HG03280 (cell line): ENCODE results near the gene TJP3.

ENCODE experiments used
- ATAC-seq: cut with Tn5 transposase; IDR thresholded peaks from one replicate; pipeline ENCODE4 v1.9.1; 2021; ENCODE audit warnings: mild to moderate bottlenecking, moderate library complexity; ENCODE audit not compliant: unreplicated experiment

Gene TJP3

DNA sequence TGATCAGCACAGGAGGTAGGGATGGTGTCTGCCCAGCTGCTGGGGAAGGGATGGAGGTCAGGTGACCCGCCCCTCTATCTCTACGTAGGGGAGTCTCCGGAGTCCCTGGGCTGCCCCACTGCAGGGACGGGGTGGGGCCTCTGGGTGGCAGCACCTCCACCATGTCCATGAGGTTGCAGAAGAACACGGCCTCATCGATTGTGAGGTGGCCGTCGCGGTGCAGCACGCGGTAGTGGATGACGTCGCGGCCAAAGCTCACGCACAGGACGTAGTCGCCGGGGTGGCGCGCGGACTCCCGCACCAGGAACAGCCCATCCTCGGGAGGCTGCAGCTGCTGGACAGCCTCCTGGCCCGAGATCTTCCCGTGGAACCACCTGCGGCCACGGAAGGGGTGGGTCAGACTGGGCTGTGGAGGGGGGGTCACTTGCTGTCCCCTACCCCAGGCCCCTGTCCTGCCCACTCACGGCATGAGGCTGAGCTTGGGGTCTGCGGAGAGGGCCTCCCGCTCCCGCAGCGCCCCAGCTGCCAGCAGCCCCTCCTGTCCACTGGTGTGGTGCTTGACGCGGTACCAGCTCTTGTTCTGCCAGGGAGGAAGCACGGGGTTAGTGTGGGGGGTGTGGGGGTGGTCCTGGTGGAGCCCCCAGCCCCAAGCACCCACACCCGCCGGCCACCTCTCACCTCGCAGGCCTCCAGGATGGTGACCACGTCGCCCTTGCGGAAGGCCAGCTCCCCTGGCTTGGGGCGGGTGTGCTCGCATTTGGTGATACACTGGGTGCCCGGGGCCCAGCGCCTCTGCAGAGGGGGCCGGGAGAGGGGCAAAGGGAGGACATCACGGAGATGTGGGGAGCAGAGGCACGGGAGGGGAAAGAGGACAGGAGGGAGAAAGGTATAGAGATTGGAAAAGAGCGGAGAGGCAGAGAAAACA is 75.7 kb downstream of the TJP3 start:
- no peak for ATAC-seq

DNA sequence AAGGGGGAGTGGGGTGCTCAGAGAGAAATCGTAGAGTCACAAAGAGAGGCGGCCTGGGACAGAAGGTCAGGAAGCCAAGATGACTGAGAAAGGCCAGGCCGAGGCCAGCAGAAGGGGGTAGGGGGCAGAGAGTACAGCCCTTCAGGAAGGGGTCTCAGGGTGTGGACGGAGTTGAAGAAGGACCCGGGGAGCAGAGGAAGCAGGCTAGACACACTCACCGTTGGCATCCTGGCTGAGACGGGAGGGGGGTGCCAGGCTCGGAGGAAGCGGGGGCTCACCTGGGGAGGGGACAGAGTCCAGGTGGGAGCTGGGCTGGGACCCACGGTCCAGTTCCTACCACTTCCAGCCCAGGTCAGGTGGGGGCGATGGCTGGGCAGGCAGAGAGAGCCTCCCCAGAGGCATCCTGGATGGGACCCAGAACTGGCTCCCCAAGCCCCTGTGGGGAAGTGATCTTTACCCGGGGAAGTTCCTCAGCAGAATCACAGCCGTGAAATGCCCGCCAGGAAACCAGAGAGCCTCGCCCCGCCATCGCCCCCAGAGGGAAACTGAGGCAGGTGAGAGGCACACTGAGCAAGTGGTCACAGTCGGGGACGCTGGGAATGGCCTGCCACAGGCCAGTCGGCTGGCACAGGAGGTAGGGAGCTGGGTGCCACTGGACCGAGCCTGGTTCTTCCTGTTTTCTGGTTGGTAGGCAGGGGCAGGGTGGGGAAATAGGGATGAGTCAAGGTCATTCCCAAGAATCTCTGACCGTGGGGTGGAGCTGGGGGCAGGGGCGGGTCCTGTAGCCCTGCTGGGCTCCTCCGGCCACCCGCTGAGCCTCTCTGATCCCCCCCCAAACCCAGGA is 76.6 kb downstream of the TJP3 start:
- ATAC-seq: no peak

DNA sequence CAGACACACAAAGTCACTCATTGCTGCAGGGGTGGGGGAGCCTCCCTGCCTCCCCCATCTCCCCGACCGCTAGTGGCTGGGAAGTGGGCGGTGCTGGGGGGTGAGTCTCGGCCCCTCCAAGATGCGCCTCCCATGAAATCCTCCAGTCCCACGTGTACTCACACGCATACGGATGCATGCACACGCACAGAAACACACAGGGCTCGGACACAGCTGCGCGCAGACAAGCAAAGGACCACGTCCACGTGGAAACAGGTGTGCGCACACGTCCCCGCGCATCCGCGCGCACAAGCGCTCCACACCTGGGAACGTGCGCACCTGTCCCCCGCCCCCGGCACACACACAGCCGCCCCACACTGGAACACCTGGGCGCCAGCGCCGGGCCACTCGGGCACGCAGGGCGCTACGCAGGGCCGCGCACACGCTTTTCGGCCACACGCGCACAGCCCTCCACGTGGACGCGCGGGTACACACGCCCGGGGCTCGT is 77.3 kb downstream of the TJP3 start:
- no peak for ATAC-seq

DNA sequence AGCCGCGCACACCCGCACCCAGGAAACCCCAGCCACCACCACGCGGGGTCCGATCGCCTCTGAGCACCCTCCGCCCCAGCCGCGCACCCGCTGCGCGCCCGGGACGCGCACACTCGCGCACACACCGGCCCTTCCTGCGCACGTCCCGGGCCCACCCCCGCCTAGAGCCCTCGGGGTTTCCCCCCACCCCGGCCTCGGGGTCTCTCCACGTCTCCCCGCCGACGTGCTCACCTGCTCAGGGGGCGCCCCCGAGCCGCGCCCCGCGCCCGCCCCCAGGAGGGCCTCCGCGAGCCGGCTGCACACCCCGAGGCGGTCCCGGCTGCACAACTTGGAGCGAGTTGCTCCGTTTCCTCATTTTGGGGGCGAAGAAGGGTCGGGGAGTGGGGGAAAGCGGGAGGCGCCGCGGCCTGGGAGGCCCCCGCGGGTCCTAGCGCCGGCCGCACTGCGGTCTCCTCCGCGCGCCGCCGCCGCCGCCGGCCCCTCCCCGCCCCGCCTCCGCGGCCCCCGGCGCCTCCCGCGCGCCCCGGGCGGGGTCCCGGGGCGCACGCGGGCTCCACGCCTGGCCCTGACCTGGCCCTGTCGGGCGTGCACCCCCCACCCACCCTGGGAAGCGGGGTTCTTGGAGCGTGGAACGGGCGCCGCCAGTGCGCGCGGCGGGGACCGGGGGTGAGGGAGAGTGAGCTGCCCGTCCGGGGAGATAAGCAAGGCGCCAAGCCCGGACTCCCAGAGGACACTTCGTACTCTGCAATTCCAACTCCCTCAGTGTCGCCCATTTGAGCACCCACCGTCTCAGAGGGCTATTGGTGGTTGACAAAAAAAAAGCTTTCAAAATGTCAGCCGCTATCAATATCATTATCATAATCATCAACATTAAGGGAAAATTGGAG is 78.0 kb downstream of the TJP3 start, which contains the start of gene MATK:
TSS of gene MATK (minus strand) at position 444 of the 887 bp plus-strand sequence. CDS start 1,246 bp downstream, outside the sequence.
- no peak for ATAC-seq

DNA sequence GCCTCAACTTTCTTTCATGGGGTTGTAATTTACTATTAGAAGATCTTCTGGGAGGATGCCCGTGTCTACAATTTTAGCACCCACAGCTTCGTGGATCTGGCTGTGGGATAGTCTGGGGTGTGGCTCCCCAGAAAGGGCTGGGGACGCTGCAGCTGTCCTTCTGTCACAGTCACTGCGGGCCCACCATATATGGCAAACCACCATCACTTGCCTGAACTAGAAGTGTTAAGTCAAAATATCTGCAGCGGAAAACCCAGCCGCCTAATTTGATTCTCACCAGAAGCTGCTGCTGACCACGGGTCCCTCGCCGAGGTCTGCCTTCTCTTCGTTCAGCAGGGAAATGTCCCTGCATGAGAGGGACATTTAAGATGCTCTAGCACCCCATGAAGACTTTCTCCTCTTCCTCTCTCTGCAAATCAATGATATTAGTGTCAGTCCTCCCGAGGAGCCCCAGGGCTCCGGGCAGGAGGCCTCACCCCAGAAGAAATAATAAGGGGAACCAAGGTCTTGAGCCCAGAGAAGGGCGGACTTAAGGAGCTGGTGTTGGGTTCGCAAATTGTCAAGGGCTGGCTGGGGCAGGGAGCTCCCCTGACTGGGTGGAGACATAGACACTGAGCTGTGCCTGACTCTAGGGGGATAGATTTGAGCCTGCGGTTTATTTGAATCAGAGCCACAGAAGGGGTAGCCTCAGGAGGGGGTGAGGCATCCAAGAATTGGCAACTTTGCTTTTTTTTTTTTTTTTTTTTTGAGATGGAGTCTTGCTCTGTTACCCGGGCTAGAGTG is 81.0 kb downstream of the TJP3 start:
- ATAC-seq: no peak

DNA sequence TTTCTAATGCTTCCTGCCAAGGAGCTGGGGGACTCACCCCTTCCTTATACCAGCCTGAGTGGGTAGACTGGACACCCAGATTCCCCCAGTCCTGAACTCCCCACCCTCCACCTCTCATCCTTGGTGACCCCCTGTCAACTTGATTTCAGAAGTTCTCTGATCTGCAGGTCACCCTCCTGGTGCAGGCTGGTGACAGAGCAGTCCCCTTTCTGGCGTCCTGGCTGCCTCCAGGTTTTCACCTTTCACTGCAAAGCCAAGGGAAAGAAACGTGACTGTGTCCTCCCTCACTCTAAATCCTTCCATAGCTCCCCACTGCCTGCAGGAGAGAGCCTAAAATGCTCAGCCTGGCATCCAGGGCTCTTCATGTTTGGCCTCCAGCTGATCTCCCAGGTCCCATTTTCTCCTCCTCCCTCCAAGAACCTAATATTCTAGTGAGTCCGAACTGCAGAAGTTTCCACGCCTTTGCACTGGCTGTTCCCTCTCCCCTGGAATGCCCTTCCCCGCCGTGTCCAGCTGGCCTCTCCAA is 82.1 kb downstream of the TJP3 start:
- no peak for ATAC-seq

DNA sequence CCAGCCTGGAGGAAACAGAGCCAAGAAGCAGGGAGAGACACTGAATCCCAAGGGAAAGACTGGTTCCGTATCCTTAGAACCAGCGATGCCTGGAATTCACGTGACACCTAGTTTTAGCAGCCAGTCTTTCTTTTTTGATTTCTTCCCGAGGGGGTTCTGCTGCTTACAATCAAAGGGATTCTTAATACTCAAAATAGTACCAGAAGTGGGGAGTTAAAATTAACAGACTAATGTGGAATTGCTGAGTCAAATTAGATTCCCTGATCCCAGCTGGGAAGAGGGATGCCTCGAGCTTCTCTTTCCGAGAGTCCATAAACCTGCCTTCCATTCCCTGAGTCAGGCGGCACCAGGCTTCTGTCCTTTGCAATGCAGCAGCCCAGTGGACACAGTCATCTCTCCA is 82.8 kb downstream of the TJP3 start:
- ATAC-seq: no peak

DNA sequence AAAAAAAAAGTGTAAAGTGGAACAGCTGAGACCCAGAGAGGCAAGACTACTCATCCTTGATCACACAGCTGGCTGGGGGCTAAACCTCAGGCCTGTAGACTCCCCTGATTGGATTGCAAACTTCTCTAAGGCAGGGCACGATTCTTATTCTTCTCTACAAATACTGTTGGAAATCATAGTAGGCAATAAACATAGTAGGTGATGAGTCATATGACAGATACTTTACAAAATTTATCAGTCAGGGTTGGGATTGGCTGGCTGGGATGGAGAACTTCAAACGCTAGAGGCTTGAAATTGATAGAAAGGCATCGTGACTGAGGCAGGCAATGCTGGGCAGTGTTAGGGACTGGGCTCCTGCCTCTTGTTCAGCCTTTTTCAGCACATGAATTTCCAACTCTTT is 83.9 kb downstream of the TJP3 start:
- ATAC-seq: no peak

DNA sequence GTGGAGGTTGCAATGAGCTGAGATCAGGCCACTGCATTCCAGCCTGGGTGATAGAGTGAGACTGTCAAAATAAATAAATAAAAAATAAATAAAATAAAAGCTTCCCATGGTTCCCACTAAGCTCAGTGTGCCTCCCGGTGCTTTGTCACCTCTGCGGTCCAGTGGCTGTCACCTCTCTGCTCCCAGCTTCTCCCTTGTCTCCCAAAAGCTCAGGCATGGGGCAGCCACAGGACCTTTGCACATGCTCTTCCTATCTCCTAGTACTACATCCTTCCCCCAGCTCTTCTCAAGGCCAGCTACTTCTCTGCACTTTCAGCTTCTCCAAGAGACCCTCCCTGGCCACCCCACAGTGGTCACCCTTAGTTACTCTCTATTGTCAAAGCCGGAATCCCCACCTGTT is 85.6 kb downstream of the TJP3 start:
- no peak for ATAC-seq

DNA sequence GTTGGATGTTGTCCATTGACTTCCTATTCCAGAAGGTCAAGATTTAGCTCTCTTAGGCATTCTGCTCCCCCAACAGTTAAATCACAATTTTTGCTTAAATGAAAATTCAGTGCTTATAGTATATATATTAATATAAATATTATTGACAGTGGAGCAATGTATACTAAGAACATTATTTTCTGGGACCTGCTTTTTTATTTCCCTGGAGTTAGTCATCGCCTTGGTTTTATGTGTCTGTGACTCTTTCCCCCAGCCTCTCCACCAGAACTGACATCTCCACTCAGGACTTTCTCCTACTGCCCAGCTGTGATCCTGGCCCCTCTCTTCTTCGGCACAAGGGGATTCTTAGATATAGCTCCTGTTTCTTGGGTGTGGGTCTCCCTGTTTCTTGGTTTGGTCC is 88.2 kb downstream of the TJP3 start:
- ATAC-seq: no peak

DNA sequence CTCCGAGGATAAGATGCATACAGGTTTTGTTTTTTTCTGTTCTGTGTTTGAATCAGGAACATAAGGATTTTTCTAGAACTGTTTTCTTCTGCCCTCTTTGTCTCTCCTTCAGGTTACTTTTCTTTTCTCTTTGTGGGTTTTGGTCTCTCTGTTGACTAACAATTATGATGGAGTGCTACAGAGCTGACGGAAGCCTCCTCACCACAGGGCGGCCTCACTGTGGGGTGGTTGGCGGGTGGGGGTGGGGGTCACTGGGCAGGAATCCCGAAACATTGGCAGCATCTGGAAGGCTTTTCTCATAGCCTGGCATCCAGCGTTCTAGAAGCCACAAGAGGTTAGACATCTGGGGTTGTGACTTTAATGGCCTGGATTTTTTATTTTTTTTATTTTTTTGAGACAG is 90.0 kb downstream of the TJP3 start:
- no peak for ATAC-seq
